ENCODE results near the gene BANP.

BANP gene

DNA sequence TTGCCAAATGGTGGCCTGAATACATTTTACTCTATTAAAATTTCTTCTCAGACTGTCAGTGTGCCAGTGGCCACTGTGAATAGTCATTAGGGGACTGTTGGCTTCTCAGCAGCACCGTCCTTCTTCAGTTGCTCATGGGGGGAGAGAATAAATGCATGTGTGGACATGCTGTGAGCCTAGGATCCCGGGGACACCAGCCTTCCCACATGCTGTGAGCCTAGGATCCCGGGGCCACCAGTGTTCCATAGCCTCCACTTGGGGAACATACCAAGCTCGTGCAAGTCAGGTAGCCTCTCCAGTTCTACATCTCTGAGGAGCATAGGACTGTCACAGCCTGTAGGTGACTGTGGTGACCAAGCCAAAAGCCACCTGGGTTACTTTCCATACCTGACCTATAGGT is 51.5 kb downstream of the BANP start:
- Histone ChIP-seq H2AFZ (ENCODE audit: low read depth) (no peak overlapping the region), H4K20me1 (ENCODE audit: insufficient read depth) (no peaks in the 10 kb centered on the region), H3K27me3 (ENCODE audit: insufficient read depth, low read depth) (no peaks in the 10 kb centered on the region), H3K79me2 (ENCODE audit: insufficient read depth, low read depth) (no peaks in the 10 kb centered on the region), H3K9ac (no peak overlapping the region), H3K4me3 (IDR thresholded peaks at IDR 0.05; ENCODE audit: insufficient read depth, low read depth, low read length) (no peak overlapping the region), H3K27ac (no peak overlapping the region), H3K4me2 (no peak overlapping the region), H3K4me1 (ENCODE audit: low read depth, poor library complexity, severe bottlenecking) (no peaks in the 10 kb centered on the region), H3K36me3 (ENCODE audit: insufficient read depth) (no peaks in the 10 kb centered on the region; the same call in 1 of the 2 replicates)
- TF ChIP-seq, protein P1, sequence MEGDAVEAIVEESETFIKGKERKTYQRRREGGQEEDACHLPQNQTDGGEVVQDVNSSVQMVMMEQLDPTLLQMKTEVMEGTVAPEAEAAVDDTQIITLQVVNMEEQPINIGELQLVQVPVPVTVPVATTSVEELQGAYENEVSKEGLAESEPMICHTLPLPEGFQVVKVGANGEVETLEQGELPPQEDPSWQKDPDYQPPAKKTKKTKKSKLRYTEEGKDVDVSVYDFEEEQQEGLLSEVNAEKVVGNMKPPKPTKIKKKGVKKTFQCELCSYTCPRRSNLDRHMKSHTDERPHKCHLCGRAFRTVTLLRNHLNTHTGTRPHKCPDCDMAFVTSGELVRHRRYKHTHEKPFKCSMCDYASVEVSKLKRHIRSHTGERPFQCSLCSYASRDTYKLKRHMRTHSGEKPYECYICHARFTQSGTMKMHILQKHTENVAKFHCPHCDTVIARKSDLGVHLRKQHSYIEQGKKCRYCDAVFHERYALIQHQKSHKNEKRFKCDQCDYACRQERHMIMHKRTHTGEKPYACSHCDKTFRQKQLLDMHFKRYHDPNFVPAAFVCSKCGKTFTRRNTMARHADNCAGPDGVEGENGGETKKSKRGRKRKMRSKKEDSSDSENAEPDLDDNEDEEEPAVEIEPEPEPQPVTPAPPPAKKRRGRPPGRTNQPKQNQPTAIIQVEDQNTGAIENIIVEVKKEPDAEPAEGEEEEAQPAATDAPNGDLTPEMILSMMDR (conservative IDR thresholded peaks at IDR 0.05; ENCODE audit: low read depth, low read length): no peak

DNA sequence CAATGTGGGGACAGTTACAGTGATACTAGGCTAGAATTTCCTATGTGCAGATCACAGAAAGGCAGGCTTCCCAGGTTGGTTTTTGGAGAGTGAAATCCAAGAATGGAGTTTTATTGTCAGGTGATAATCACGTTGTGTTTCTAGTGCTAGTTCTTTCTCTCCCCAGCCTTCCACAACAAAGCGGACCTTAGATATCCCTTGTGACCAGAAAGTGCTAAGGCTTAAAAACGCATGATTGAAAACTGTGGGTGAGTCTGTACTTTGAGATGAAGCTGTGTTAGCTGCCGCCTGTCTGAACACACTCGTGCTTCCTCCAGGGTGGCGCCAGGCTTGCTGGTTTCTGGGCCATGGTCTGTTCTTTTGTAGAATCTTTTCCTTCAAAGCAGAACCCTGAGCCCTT is 52.1 kb downstream of the BANP start:
- no peaks in the 10 kb centered on the region for H3K27me3 ChIP-seq (ENCODE audit: insufficient read depth, low read depth)
- H3K4me3 ChIP-seq (IDR thresholded peaks at IDR 0.05; ENCODE audit: insufficient read depth, low read depth, low read length): no peak overlapping the region
- no peaks in the 10 kb centered on the region for H4K20me1 ChIP-seq (ENCODE audit: insufficient read depth)
- H3K4me2 ChIP-seq: no peak overlapping the region
- TF ChIP-seq, protein P1 (conservative IDR thresholded peaks at IDR 0.05; ENCODE audit: low read depth, low read length): no peak
- H3K79me2 ChIP-seq (ENCODE audit: insufficient read depth, low read depth): no peaks in the 10 kb centered on the region
- H3K36me3 ChIP-seq (ENCODE audit: insufficient read depth): no peaks in the 10 kb centered on the region; the same call in 1 of the 2 replicates
- no peak overlapping the region for H2AFZ ChIP-seq (ENCODE audit: low read depth)
- H3K27ac ChIP-seq: no peak overlapping the region
- no peaks in the 10 kb centered on the region for H3K4me1 ChIP-seq (ENCODE audit: low read depth, poor library complexity, severe bottlenecking)
- no peak overlapping the region for H3K9ac ChIP-seq

DNA sequence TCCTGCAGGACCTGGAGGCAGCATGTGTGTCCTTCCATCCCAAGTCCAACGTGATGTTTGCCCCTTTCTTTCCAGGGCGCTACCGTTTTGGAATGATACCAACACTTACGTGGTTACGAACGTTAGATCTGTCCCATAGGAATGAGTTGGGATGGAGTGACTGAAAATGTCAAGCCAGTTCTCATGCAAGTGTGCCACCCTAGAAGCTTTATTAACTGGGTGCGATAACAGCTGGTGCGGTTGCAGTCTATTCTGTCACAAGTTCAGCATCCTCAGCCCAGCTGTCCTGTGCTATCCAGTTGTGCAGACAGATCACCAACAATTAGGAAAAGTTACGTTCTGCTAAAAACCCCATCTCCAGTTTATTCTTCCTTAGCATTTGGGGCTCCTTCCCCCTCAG is 52.5 kb downstream of the BANP start:
- Histone ChIP-seq H3K27me3 (ENCODE audit: insufficient read depth, low read depth) (no peaks in the 10 kb centered on the region), H3K9ac (no peak overlapping the region), H4K20me1 (ENCODE audit: insufficient read depth) (no peaks in the 10 kb centered on the region), H2AFZ (ENCODE audit: low read depth) (no peak overlapping the region), H3K4me1 (ENCODE audit: low read depth, poor library complexity, severe bottlenecking) (no peaks in the 10 kb centered on the region), H3K4me2 (no peak overlapping the region), H3K79me2 (ENCODE audit: insufficient read depth, low read depth) (no peaks in the 10 kb centered on the region), H3K27ac (no peak overlapping the region), H3K4me3 (IDR thresholded peaks at IDR 0.05; ENCODE audit: insufficient read depth, low read depth, low read length) (no peak overlapping the region), H3K36me3 (ENCODE audit: insufficient read depth) (no peaks in the 10 kb centered on the region; the same call in 1 of the 2 replicates)
- TF ChIP-seq, protein P1 (conservative IDR thresholded peaks at IDR 0.05; ENCODE audit: low read depth, low read length): no peak

DNA sequence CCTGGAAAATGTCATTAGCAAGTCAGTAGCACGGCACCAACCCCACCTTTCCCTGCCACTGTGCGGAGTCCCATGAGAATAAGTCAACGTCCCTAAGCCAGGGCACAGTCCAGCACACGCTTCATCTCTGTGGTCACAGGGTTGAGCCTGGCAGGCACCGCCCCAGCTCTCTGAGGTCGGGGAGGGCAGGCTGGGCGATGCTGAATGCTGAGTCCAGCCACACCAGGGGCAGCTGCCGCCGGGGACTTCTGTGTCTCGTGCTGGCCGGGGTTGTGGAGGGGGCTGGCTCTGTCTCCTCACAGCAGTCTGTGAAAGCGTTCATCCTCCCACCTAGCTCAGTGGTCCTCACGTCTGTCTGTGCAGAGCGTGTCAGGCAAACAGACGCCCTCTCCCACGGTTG is 53.2 kb downstream of the BANP start:
- no peaks in the 10 kb centered on the region; the same call in 1 of the 2 replicates for H3K36me3 ChIP-seq (ENCODE audit: insufficient read depth)
- TF ChIP-seq, protein P1 (conservative IDR thresholded peaks at IDR 0.05; ENCODE audit: low read depth, low read length): no peak
- no peak overlapping the region for H3K4me2 ChIP-seq

More for the DNA sequence above, 53.2 kb downstream of the BANP start:
- Histone ChIP-seq H2AFZ (ENCODE audit: low read depth) (no peak overlapping the region), H3K27ac (no peak overlapping the region), H3K79me2 (ENCODE audit: insufficient read depth, low read depth) (no peaks in the 10 kb centered on the region), H3K4me1 (ENCODE audit: low read depth, poor library complexity, severe bottlenecking) (no peaks in the 10 kb centered on the region), H4K20me1 (ENCODE audit: insufficient read depth) (no peaks in the 10 kb centered on the region), H3K27me3 (ENCODE audit: insufficient read depth, low read depth) (no peaks in the 10 kb centered on the region), H3K9ac (no peak overlapping the region), H3K4me3 (IDR thresholded peaks at IDR 0.05; ENCODE audit: insufficient read depth, low read depth, low read length) (no peak overlapping the region)

Data from KMS-11 (cell line).